GM13977 (cell line): ENCODE results near the gene FUBP3.

Experiments used
- DNase-seq: peaks from one replicate; pipeline ENCODE4 v3.0.0; 2012; ENCODE audit warnings: low spot score
- CTCF ChIP-seq: IDR thresholded peaks from 2 replicates; pipeline ENCODE4 v1.5.1; 2012; ENCODE audit warnings: mild to moderate bottlenecking, control low read depth; ENCODE audit not compliant: insufficient read depth; ENCODE audit errors: extremely low read depth, missing control alignments
- in situ Hi-C: fragments of 300-500 bp; cut with MboI; formaldehyde crosslinking; loops from one replicate; pipeline ENCODE4 v1.12.0; 2022; ENCODE audit warnings: low sequenced_read_pairs, low pct_unique_long_range_greater_than_20kb, mixed read lengths, inconsistent platforms; ENCODE audit not compliant: unreplicated experiment

The FUBP3 gene

GRCh38 chr9:130642926-130643325 lies 63.5 kb downstream of the FUBP3 start:
- no peak for DNase-seq
- in situ Hi-C loops = no loop called here
- no peak for TF ChIP-seq CTCF

- TF ChIP-seq CTCF = no peak
- in situ Hi-C loops = no loop called here
- DNase-seq = no peak
Observed at GRCh38 chr9:130651221-130651620, 71.8 kb downstream of the FUBP3 start.

- in situ Hi-C loops = no loop called here
- no peak for TF ChIP-seq CTCF
- DNase-seq = no peak
Observed at GRCh38 chr9:130651752-130652151, 72.4 kb downstream of the FUBP3 start.

GRCh38 chr9:130654879-130655278 lies 75.5 kb downstream of the FUBP3 start:
- in situ Hi-C loops = no loop called here
- no peak for TF ChIP-seq CTCF

GRCh38 chr9:130658893-130659698 lies 79.7 kb downstream of the FUBP3 start:
- no peak for TF ChIP-seq CTCF
- in situ Hi-C loops = no loop called here
- DNase-seq = no peak

More at GRCh38 chr9:130654879-130655278, 75.5 kb downstream of the FUBP3 start:
- DNase-seq = no peak

- no peak for TF ChIP-seq CTCF
- in situ Hi-C loops = no loop called here
- DNase-seq = no peak
Observed at GRCh38 chr9:130659699-130660248, 80.4 kb downstream of the FUBP3 start.
